ENCODE measurements around the gene PXK. TPM values are rescaled to one million over a fixed set of nuclear protein-coding genes. Genes with fewer than 3 reads are reported as not detected.

PXK gene
- total RNA-seq, 1 experiment from 2014 or later: 4.4 TPM

- H3F3A ChIP-seq (ENCODE audit: insufficient read depth, low read depth): 0 out of 2 replicates have a peak, but pooled peaks cover 5% of the 10 kb centered on the region
- no peak overlapping the region for H2AFZ ChIP-seq
- H3K9me3 ChIP-seq (ENCODE audit: insufficient read depth, low read depth): no peaks in the 10 kb centered on the region
- DNase-seq: no peak
- H4K20me1 ChIP-seq (ENCODE audit: insufficient read depth): no peaks in the 10 kb centered on the region; the same call in 1 of the 2 replicates
- POLR2A ChIA-PET (ENCODE audit: unreplicated experiment): no interaction called here
- BruUV-seq (replicated peaks): no TSS peak
- no peaks in the 10 kb centered on the region for H3K27me3 ChIP-seq (ENCODE audit: insufficient read depth, low read depth)
- H3K4me3 ChIP-seq: no peak overlapping the region
- no peaks in the 10 kb centered on the region for H3K9me2 ChIP-seq (ENCODE audit: insufficient read depth)
- intact Hi-C loops (cut with micrococcal nuclease; ENCODE audit: unreplicated experiment): loop anchor here (10.0 kb wide), 1 partner anchor 208 kb away; no protein-coding TSS in a partner anchor
- no peaks in the 10 kb centered on the region for H3K36me3 ChIP-seq (ENCODE audit: low read depth)
- H3K4me2 ChIP-seq: no peak overlapping the region
- H3K79me2 ChIP-seq (ENCODE audit: low read depth): no peaks in the 10 kb centered on the region
- peaks cover 5% of the 10 kb centered on the region; the same call in 1 of the 2 replicates for H3K4me1 ChIP-seq (replicated peaks; ENCODE audit: insufficient read depth)
- TF ChIP-seq CTCF (conservative IDR thresholded peaks at IDR 0.05) (no peak), EZH2 (IDR thresholded peaks at IDR 0.05; ENCODE audit: low read depth) (no peak)
- H3K27ac ChIP-seq: no peak overlapping the region
- CTCF ChIA-PET: interaction anchor here (0.6 kb wide), 1 partner anchor 111 kb away, joined by 3 read pairs; the partner anchor contains the start of genes HTD2 and RPP14
Measured at GRCh38 chr3:58417075-58417474, 84.4 kb downstream of the PXK start.

DNA sequence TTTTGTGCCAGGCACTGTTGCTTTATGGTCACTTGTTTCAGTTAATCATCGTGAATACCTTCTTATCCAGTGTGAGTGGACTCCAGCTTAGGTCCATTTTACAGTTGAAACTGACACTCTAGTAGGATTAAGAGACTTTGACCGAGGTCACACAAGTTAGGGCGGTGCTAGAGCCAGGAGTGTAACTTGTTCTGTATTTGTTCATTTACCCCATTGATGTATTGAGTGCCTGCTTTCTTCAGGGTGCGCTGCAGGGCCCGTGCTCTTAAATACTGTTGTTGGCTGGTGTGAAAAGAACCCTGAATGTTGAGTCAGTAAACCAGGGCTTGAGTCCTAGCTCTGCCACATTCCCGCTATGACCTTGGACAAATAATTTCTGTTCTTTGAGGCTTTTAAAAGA is 85.5 kb downstream of the PXK start:
- no peak for TF ChIP-seq EZH2 (IDR thresholded peaks at IDR 0.05; ENCODE audit: low read depth)
- no peak for TF ChIP-seq CTCF (conservative IDR thresholded peaks at IDR 0.05)
- Histone ChIP-seq H3K9me2 (ENCODE audit: insufficient read depth) (no peaks in the 10 kb centered on the region), H3K27ac (no peak overlapping the region), H3K79me2 (ENCODE audit: low read depth) (no peaks in the 10 kb centered on the region), H3K9me3 (ENCODE audit: insufficient read depth, low read depth) (no peaks in the 10 kb centered on the region), H3F3A (ENCODE audit: insufficient read depth, low read depth) (0 out of 2 replicates have a peak, but pooled peaks cover 5% of the 10 kb centered on the region), H3K27me3 (ENCODE audit: insufficient read depth, low read depth) (no peaks in the 10 kb centered on the region), H4K20me1 (ENCODE audit: insufficient read depth) (no peaks in the 10 kb centered on the region; the same call in 1 of the 2 replicates), H3K4me3 (no peak overlapping the region), H2AFZ (no peak overlapping the region), H3K36me3 (ENCODE audit: low read depth) (no peaks in the 10 kb centered on the region), H3K4me1 (replicated peaks; ENCODE audit: insufficient read depth) (peaks cover 5% of the 10 kb centered on the region; the same call in 1 of the 2 replicates), H3K4me2 (no peak overlapping the region)
- ChIA-PET POLR2A (ENCODE audit: unreplicated experiment) (no interaction called here), CTCF (interaction anchor here (0.6 kb wide), 1 partner anchor 521 kb away, joined by 3 read pairs; no protein-coding TSS in a partner anchor)
- BruUV-seq (replicated peaks): no TSS peak
- no peak for DNase-seq
- intact Hi-C loops (cut with micrococcal nuclease; ENCODE audit: unreplicated experiment): loop anchor here (10.0 kb wide), 1 partner anchor 207 kb away; no protein-coding TSS in a partner anchor

DNA sequence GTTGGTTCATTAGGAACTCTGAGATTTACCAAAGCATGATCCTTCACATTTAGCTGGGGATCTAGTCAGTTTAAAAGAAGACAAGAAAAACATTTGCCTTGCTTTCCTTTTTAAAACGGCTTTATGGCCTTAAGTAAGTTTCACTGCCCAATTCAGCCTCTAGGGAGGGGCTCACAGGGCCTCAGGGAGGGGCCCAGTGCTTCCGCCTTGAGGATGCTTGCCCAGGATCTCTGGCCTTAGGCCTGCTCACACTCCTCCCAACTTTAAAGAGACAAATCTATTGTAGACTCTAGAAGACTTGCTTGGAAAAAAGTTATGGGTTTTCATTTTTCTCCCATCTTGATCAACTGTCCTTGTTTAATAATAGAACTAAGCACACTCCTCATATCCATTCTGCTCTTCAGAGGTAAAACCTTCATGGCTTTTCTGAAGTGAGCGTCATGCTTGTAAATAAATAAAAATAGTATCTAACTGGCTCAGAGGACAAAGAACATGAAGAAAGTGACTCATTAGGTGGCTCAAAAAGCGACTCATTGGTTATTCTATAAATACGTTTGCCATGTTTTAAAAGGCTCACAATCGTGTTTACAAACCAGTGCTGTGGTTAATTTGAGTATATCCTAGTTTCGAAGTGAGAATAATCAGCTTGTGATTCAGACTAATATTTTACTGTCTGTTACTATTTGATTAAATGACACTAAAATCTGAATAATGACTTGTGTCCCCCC is 87.3 kb downstream of the PXK start:
- no peaks in the 10 kb centered on the region for H3K36me3 ChIP-seq (ENCODE audit: low read depth)
- no TSS peak for BruUV-seq (replicated peaks)
- intact Hi-C loops (cut with micrococcal nuclease; ENCODE audit: unreplicated experiment): loop anchor here (10.0 kb wide), 1 partner anchor 205 kb away; no protein-coding TSS in a partner anchor
- no peaks in the 10 kb centered on the region for H3K9me2 ChIP-seq (ENCODE audit: insufficient read depth)
- H3K27ac ChIP-seq: no peak overlapping the region
- H3K9me3 ChIP-seq (ENCODE audit: insufficient read depth, low read depth): no peaks in the 10 kb centered on the region
- H3F3A ChIP-seq (ENCODE audit: insufficient read depth, low read depth): no peaks in the 10 kb centered on the region
- H3K4me2 ChIP-seq: no peak overlapping the region
- DNase-seq: no peak
- no peak for TF ChIP-seq EZH2 (IDR thresholded peaks at IDR 0.05; ENCODE audit: low read depth)
- TF ChIP-seq CTCF (conservative IDR thresholded peaks at IDR 0.05): no peak
- no peak overlapping the region for H2AFZ ChIP-seq
- no peaks in the 10 kb centered on the region for H3K27me3 ChIP-seq (ENCODE audit: insufficient read depth, low read depth)
- CTCF ChIA-PET: no interaction called here
- POLR2A ChIA-PET (ENCODE audit: unreplicated experiment): no interaction called here
- no peak overlapping the region for H3K4me3 ChIP-seq
- H3K79me2 ChIP-seq (ENCODE audit: low read depth): no peaks in the 10 kb centered on the region
- H3K4me1 ChIP-seq (replicated peaks; ENCODE audit: insufficient read depth): peaks cover 5% of the 10 kb centered on the region; the same call in 1 of the 2 replicates
- H4K20me1 ChIP-seq (ENCODE audit: insufficient read depth): no peaks in the 10 kb centered on the region; the same call in 1 of the 2 replicates
